Vagina (tissue), 2 donors: ENCODE measurements around the gene ARHGAP24. TPM values are rescaled to one million over a fixed set of nuclear protein-coding genes. Genes with fewer than 3 reads are reported as not detected.

Source experiments
- DNase-seq, 2 donors: peaks; one replicate each; pipeline ENCODE4 v3.0.0-alpha.2; 2017; ENCODE audit errors: extremely low spot score in 2 of 2
- H3K27ac ChIP-seq: fragments of 200-600 bp; sonication (generic); one replicate; pipeline ENCODE4 v1.5.1; 2019
- H3K27me3 ChIP-seq: fragments of 200-600 bp; sonication (generic); one replicate; pipeline ENCODE4 v1.5.1; 2019
- H3K36me3 ChIP-seq, 2 donors: fragments of 200-600 bp; sonication (generic); one replicate each; pipeline ENCODE4 v1.5.1; 2017 to 2019
- H3K4me1 ChIP-seq: fragments of 200-600 bp; sonication (generic); one replicate; pipeline ENCODE4 v1.5.1; 2019
- H3K4me3 ChIP-seq, 2 donors: fragments of 200-600 bp; sonication (generic); 1 replicate in 1 of 2; 2 replicates in 1 of 2; pipeline ENCODE4 v1.5.1; 2016 to 2019
- H3K9me3 ChIP-seq: fragments of 200-600 bp; sonication (generic); one replicate; pipeline ENCODE4 v1.5.1; 2019
- CTCF ChIP-seq, 3 experiments: fragments of 450-650 bp in 2 of 3; fragments of 200-600 bp in 1 of 3; sonication (generic) in 1 of 3; IDR thresholded peaks; one replicate each; pipeline ENCODE4 v1.5.1; 2017 to 2019; ENCODE audit warnings: antibody characterized with exemption in 3 of 3, mild to moderate bottlenecking in 2 of 3, moderate library complexity in 2 of 3
- POLR2A ChIP-seq, 2 donors: fragments of 450-650 bp; IDR thresholded peaks; one replicate each; pipeline ENCODE4 v1.6.1; 2017; ENCODE audit warnings: antibody characterized with exemption in 2 of 2, mild to moderate bottlenecking in 2 of 2, moderate library complexity in 2 of 2
- POLR2AphosphoS5 ChIP-seq, 2 donors: sonication (generic); formaldehyde crosslinking; IDR thresholded peaks; one replicate each; pipeline ENCODE4 v1.9.0; 2017; ENCODE audit warnings: antibody characterized with exemption in 2 of 2, mild to moderate bottlenecking in 2 of 2, low read depth in 1 of 2; ENCODE audit not compliant: insufficient read depth in 1 of 2
- intact Hi-C: fragments of 100-400 bp; cut with DNase I; formaldehyde crosslinking; loops from one replicate; pipeline ENCODE4 v1.15.1; 2023
- total RNA-seq: library from RNA; depleted of rRNA; stranded (reverse); fragments of >200 nt; gene quantifications from one replicate; pipeline ENCODE4 v1.2.3, GENCODE V29; 2016

Gene ARHGAP24
- total RNA-seq, 1 donor from 2014 or later, result 40.0 TPM

GRCh38 chr4:86032476-86033022 is 557.6 kb downstream of the ARHGAP24 start:
- Histone ChIP-seq H3K4me1 (peaks cover 22% of the 10 kb centered on the region), H3K27ac (peak overlapping the region; percentile 68), H3K27me3 (no peaks in the 10 kb centered on the region), H3K4me3 (no peak overlapping the region), H3K36me3 (peaks cover 0 to 6% of the 10 kb centered on the region in 2 donors), H3K9me3 (no peaks in the 10 kb centered on the region)
- peak in 1 of 2 donors; percentile 86 for DNase-seq
- intact Hi-C loops, result no loop called here
- TF ChIP-seq POLR2AphosphoS5 (IDR thresholded peaks at IDR 0.05; ENCODE audit: insufficient read depth in 1 of 2, low read depth in 1 of 2), result no peak
- no peak for TF ChIP-seq POLR2A (IDR thresholded peaks at IDR 0.05)
- no peak for TF ChIP-seq CTCF (IDR thresholded peaks at IDR 0.05)

GRCh38 chr4:86033171-86033570 is 558.2 kb downstream of the ARHGAP24 start:
- Histone ChIP-seq H3K27me3 (no peaks in the 10 kb centered on the region), H3K4me3 (no peak overlapping the region), H3K4me1 (peaks cover 22% of the 10 kb centered on the region), H3K27ac (peak overlapping the region; percentile 68), H3K9me3 (no peaks in the 10 kb centered on the region), H3K36me3 (peaks cover 0 to 6% of the 10 kb centered on the region in 2 donors)
- TF ChIP-seq POLR2A (IDR thresholded peaks at IDR 0.05) (no peak), CTCF (IDR thresholded peaks at IDR 0.05) (no peak), POLR2AphosphoS5 (IDR thresholded peaks at IDR 0.05; ENCODE audit: insufficient read depth in 1 of 2, low read depth in 1 of 2) (no peak)
- DNase-seq, result peak in 1 of 2 donors; percentile 89
- intact Hi-C loops, result no loop called here

- no peak overlapping the region for H3K27ac ChIP-seq
- H3K4me1 ChIP-seq, result peaks cover 22% of the 10 kb centered on the region
- H3K9me3 ChIP-seq, result no peaks in the 10 kb centered on the region
- TF ChIP-seq CTCF (IDR thresholded peaks at IDR 0.05), result no peak
- TF ChIP-seq POLR2AphosphoS5 (IDR thresholded peaks at IDR 0.05; ENCODE audit: insufficient read depth in 1 of 2, low read depth in 1 of 2), result no peak
- TF ChIP-seq POLR2A (IDR thresholded peaks at IDR 0.05), result no peak
- H3K4me3 ChIP-seq, result no peak overlapping the region
- intact Hi-C loops, result no loop called here
- no peaks in the 10 kb centered on the region for H3K27me3 ChIP-seq
- H3K36me3 ChIP-seq, result peaks cover 0 to 6% of the 10 kb centered on the region in 2 donors
- no peak for DNase-seq
Observed at GRCh38 chr4:86034616-86035015, 559.7 kb downstream of the ARHGAP24 start.

GRCh38 chr4:86035688-86036087 is 560.7 kb downstream of the ARHGAP24 start:
- Histone ChIP-seq H3K4me3 (no peak overlapping the region), H3K9me3 (no peaks in the 10 kb centered on the region), H3K36me3 (peaks cover 0 to 6% of the 10 kb centered on the region in 2 donors), H3K4me1 (peaks cover 22% of the 10 kb centered on the region), H3K27me3 (no peaks in the 10 kb centered on the region), H3K27ac (no peak overlapping the region)
- no peak for TF ChIP-seq POLR2A (IDR thresholded peaks at IDR 0.05)
- no peak for TF ChIP-seq CTCF (IDR thresholded peaks at IDR 0.05)
- TF ChIP-seq POLR2AphosphoS5 (IDR thresholded peaks at IDR 0.05; ENCODE audit: insufficient read depth in 1 of 2, low read depth in 1 of 2), result no peak
- no peak for DNase-seq
- intact Hi-C loops, result no loop called here

- intact Hi-C loops, result no loop called here
- Histone ChIP-seq H3K9me3 (no peaks in the 10 kb centered on the region), H3K27me3 (no peaks in the 10 kb centered on the region), H3K27ac (no peak overlapping the region), H3K4me1 (peaks cover 22% of the 10 kb centered on the region), H3K36me3 (no peaks in the 10 kb centered on the region), H3K4me3 (no peak overlapping the region)
- DNase-seq, result no peak
- TF ChIP-seq CTCF (IDR thresholded peaks at IDR 0.05) (no peak), POLR2A (IDR thresholded peaks at IDR 0.05) (no peak), POLR2AphosphoS5 (IDR thresholded peaks at IDR 0.05; ENCODE audit: insufficient read depth in 1 of 2, low read depth in 1 of 2) (no peak)
Observed at GRCh38 chr4:86036736-86037135, 561.8 kb downstream of the ARHGAP24 start.
